SK-N-SH (cell line): ENCODE measurements around the gene ITFG1. TPM values are rescaled to one million over a fixed set of nuclear protein-coding genes. Genes with fewer than 3 reads are reported as not detected.
"Not testable (repeated sequence)": the region's sequence is repeated elsewhere in the genome, so short reads cannot be mapped to it uniquely, and the experiment has no call there.

Experiments used
- CTCF ChIA-PET: fragments of 300-600, 350-600 bp; formaldehyde crosslinking; extraction: SDS; loops from one replicate; lab custom pipeline; 2021; lab: Yijun Ruan, JAX
- POLR2A ChIA-PET: fragments of 350-600 bp; sonication (Branson Sonifier 250); formaldehyde crosslinking; extraction: SDS; loops from one replicate; lab custom pipeline; 2020; ENCODE audit warnings: antibody characterized with exemption, inconsistent platforms; lab: Yijun Ruan, JAX
- DNase-seq: peaks from one replicate; pipeline ENCODE4 v3.0.0; 2012
- H2AFZ ChIP-seq: fragments of 200-600 bp; sonication (generic); 2 replicates; pipeline ENCODE4 v1.8.1; 2016; ENCODE audit warnings: antibody characterized with exemption, mild to moderate bottlenecking, low read depth
- H3F3A ChIP-seq: fragments of 200-600 bp; sonication (generic); replicated peaks from 2 replicates; pipeline ENCODE3; 2016; ENCODE audit warnings: antibody characterized with exemption, mild to moderate bottlenecking; ENCODE audit not compliant: insufficient read depth
- H3K27ac ChIP-seq, 2 experiments: fragments of 200-500 bp in 1 of 2; fragments of 200-600 bp in 1 of 2; sonication (Bioruptor generic) in 1 of 2; sonication (generic), shearing (Covaris generic) in 1 of 2; 2 replicates each; pipeline versions ENCODE4 v1.5.1 to v1.6.1; 2014 to 2016; ENCODE audit warnings: low read depth in 2 of 2, inconsistent platforms in 1 of 2, low read length in 1 of 2, mild to moderate bottlenecking in 1 of 2, mixed read lengths in 1 of 2
- H3K27me3 ChIP-seq: fragments of 200-600 bp; sonication (generic), shearing (Covaris generic); 2 replicates; pipeline ENCODE4 v1.6.1; 2016; ENCODE audit warnings: mixed run types; ENCODE audit not compliant: insufficient read depth
- H3K36me3 ChIP-seq, 2 experiments: fragments of 200-500 bp in 1 of 2; fragments of 200-600 bp in 1 of 2; sonication (Bioruptor generic) in 1 of 2; sonication (generic) in 1 of 2; replicated peaks in 1 of 2; 2 replicates each; pipeline versions ENCODE3 to v1.5.1; 2014 to 2016; ENCODE audit warnings: low read length in 1 of 2, mild to moderate bottlenecking in 1 of 2; ENCODE audit not compliant: insufficient read depth in 2 of 2, control insufficient read depth in 1 of 2
- H3K4me1 ChIP-seq, 2 experiments: fragments of 200-500 bp in 1 of 2; fragments of 200-600 bp in 1 of 2; sonication (Bioruptor generic) in 1 of 2; sonication (generic), shearing (Covaris generic) in 1 of 2; 2 replicates each; pipeline versions ENCODE4 v1.5.1 to v1.6.1; 2014 to 2016; ENCODE audit warnings: low read depth in 1 of 2, low read length in 1 of 2, mixed run types in 1 of 2; ENCODE audit not compliant: insufficient read depth in 2 of 2, control insufficient read depth in 1 of 2
- H3K4me2 ChIP-seq: fragments of 200-600 bp; sonication (generic), shearing (Covaris generic); 2 replicates; pipeline ENCODE4 v1.6.1; 2017; ENCODE audit warnings: mixed run types
- H3K4me3 ChIP-seq, 2 experiments: fragments of 200-500 bp in 1 of 2; fragments of 200-600 bp in 1 of 2; sonication (Bioruptor generic) in 1 of 2; sonication (generic), shearing (Covaris generic) in 1 of 2; 2 replicates each; pipeline versions ENCODE4 v1.5.1 to v1.8.1; 2014 to 2016; ENCODE audit warnings: low read depth in 2 of 2, inconsistent platforms in 1 of 2, low read length in 1 of 2, mild to moderate bottlenecking in 1 of 2, mixed read lengths in 1 of 2, moderate library complexity in 1 of 2
- H3K79me2 ChIP-seq: fragments of 200-600 bp; sonication (generic); 2 replicates; pipeline ENCODE4 v1.8.1; 2017; ENCODE audit warnings: mild to moderate bottlenecking; ENCODE audit not compliant: insufficient read depth
- H3K9ac ChIP-seq: fragments of 200-600 bp; sonication (generic); 2 replicates; pipeline ENCODE4 v1.6.1; 2017; ENCODE audit warnings: mixed run types
- H3K9me2 ChIP-seq: fragments of 200-600 bp; sonication (generic); 2 replicates; pipeline ENCODE4 v1.6.1; 2017; ENCODE audit warnings: mixed run types
- H3K9me3 ChIP-seq: fragments of 200-600 bp; sonication (generic); 2 replicates; pipeline ENCODE4 v1.6.1; 2017; ENCODE audit warnings: mixed run types, mild to moderate bottlenecking, moderate library complexity
- H4K20me1 ChIP-seq: fragments of 200-600 bp; sonication (generic); 2 replicates; pipeline ENCODE4 v1.6.1; 2017; ENCODE audit warnings: mild to moderate bottlenecking, mixed run types; ENCODE audit not compliant: insufficient read depth
- IRF3 ChIP-seq: fragments of 150-350 bp; IDR thresholded peaks from 2 replicates; pipeline ENCODE4 v1.6.1; 2016; ENCODE audit warnings: mild to moderate bottlenecking, low read depth, low read length
- NRF1 ChIP-seq: IDR thresholded peaks from 2 replicates; pipeline ENCODE4 v1.6.1; 2012; ENCODE audit warnings: low read depth, mild to moderate bottlenecking, low read length
- POLR2AphosphoS5 ChIP-seq: IDR thresholded peaks from 2 replicates; pipeline ENCODE4 v1.6.1; 2012; ENCODE audit warnings: low read depth, low read length
- RAD21 ChIP-seq: IDR thresholded peaks from 2 replicates; pipeline ENCODE4 v1.6.1; 2012; ENCODE audit warnings: mild to moderate bottlenecking, low read length
- TAF1 ChIP-seq: IDR thresholded peaks from 2 replicates; pipeline ENCODE4 v1.6.1; 2012; ENCODE audit warnings: low read depth, mild to moderate bottlenecking, low read length, moderate library complexity, borderline replicate concordance
- ZBTB33 ChIP-seq: IDR thresholded peaks from 2 replicates; pipeline ENCODE4 v1.4.0; 2012; ENCODE audit warnings: low read depth, borderline replicate concordance
- WGBS: methylation state at CpG from one replicate; pipeline ENCODE4 v1.1.6; 2017; ENCODE audit warnings: low lambda C conversion rate; 5-methylcytosine and 5-hydroxymethylcytosine counted together
- polyA plus RNA-seq, 3 experiments: library from polyadenylated mRNA; depleted of rRNA; stranded (reverse); fragments of >200 nt; gene quantifications; 2 replicates each; pipeline ENCODE4 v1.2.3, GENCODE V29; 2012
- TF ChIP-seq, protein P1 (sequence below): IDR thresholded peaks from 2 replicates; pipeline ENCODE4; 2012
- TF ChIP-seq, protein P2 (sequence below): IDR thresholded peaks from 2 replicates; pipeline ENCODE4 v1.4.0; 2012; ENCODE audit warnings: low read depth
- TF ChIP-seq, protein P3 (sequence below): fragments of 200-600 bp; sonication (generic); IDR thresholded peaks from 2 replicates; pipeline ENCODE4 v1.6.1; 2017; ENCODE audit warnings: antibody characterized with exemption, mild to moderate bottlenecking, moderate library complexity

Gene ITFG1
- polyA plus RNA-seq, 1 of the 3 experiments (the other 2 are of a cell fraction), result 48.6 TPM

GRCh38 chr16:47204736-47205504 is 255.9 kb downstream of the ITFG1 start:
- H3K27ac ChIP-seq, result no peak overlapping the region
- H3K79me2 ChIP-seq, result no peaks in the 10 kb centered on the region
- no peaks in the 10 kb centered on the region for H3F3A ChIP-seq
- no peaks in the 10 kb centered on the region for H3K36me3 ChIP-seq
- no peaks in the 10 kb centered on the region for H3K9me2 ChIP-seq
- H3K27me3 ChIP-seq, result no peaks in the 10 kb centered on the region
- H2AFZ ChIP-seq, result no peak overlapping the region
- no peak overlapping the region for H3K9ac ChIP-seq
- no peaks in the 10 kb centered on the region for H4K20me1 ChIP-seq
- H3K4me3 ChIP-seq, result no peak overlapping the region
- ChIA-PET POLR2A (no interaction called here), CTCF (interaction anchor here (0.6 to 1.0 kb wide), 6 partner anchors 21 to 1226 kb away, joined by 3 read pairs; no protein-coding TSS in a partner anchor)
- WGBS, result 62% methylated on average over 4 of the region's 4 CpGs
- no peak for DNase-seq
- no peaks in the 10 kb centered on the region; a peak in 2 of 4 replicates for H3K4me1 ChIP-seq
- TF ChIP-seq ZBTB33 (no peak), TAF1 (no peak), POLR2AphosphoS5 (no peak), IRF3 (no peak), RAD21 (peak; percentile 54), NRF1 (no peak)
- TF ChIP-seq, protein P1, sequence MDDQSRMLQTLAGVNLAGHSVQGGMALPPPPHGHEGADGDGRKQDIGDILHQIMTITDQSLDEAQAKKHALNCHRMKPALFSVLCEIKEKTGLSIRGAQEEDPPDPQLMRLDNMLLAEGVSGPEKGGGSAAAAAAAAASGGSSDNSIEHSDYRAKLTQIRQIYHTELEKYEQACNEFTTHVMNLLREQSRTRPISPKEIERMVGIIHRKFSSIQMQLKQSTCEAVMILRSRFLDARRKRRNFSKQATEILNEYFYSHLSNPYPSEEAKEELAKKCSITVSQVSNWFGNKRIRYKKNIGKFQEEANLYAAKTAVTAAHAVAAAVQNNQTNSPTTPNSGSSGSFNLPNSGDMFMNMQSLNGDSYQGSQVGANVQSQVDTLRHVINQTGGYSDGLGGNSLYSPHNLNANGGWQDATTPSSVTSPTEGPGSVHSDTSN, result no peak
- TF ChIP-seq, protein P2, sequence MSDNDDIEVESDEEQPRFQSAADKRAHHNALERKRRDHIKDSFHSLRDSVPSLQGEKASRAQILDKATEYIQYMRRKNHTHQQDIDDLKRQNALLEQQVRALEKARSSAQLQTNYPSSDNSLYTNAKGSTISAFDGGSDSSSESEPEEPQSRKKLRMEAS, result no peak
- TF ChIP-seq, protein P3, sequence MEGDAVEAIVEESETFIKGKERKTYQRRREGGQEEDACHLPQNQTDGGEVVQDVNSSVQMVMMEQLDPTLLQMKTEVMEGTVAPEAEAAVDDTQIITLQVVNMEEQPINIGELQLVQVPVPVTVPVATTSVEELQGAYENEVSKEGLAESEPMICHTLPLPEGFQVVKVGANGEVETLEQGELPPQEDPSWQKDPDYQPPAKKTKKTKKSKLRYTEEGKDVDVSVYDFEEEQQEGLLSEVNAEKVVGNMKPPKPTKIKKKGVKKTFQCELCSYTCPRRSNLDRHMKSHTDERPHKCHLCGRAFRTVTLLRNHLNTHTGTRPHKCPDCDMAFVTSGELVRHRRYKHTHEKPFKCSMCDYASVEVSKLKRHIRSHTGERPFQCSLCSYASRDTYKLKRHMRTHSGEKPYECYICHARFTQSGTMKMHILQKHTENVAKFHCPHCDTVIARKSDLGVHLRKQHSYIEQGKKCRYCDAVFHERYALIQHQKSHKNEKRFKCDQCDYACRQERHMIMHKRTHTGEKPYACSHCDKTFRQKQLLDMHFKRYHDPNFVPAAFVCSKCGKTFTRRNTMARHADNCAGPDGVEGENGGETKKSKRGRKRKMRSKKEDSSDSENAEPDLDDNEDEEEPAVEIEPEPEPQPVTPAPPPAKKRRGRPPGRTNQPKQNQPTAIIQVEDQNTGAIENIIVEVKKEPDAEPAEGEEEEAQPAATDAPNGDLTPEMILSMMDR, result peak; percentile 19; the same call in 1 of the 2 replicates
- no peaks in the 10 kb centered on the region for H3K9me3 ChIP-seq
- no peak overlapping the region for H3K4me2 ChIP-seq

GRCh38 chr16:47203433-47203832 is 257.4 kb downstream of the ITFG1 start:
- DNase-seq, POLR2A ChIA-PET, H3K27ac ChIP-seq, H3F3A ChIP-seq, H3K9me2 ChIP-seq, H3K27me3 ChIP-seq, H3K9ac ChIP-seq, H3K36me3 ChIP-seq, H3K4me3 ChIP-seq, H4K20me1 ChIP-seq, H2AFZ ChIP-seq, H3K79me2 ChIP-seq, H3K4me1 ChIP-seq, CTCF ChIA-PET, H3K4me2 ChIP-seq, H3K9me3 ChIP-seq: not testable (repeated sequence)
- WGBS, result 96% methylated on average over 4 of the region's 4 CpGs
